ENCODE measurements around the gene TLL1.

TLL1 gene

GRCh38 chr4:165971446-165971845 lies 98.4 kb downstream of the TLL1 start:
- DNase-seq (ENCODE audit: extremely low spot score), result no peak

GRCh38 chr4:165971933-165972332 lies 98.9 kb downstream of the TLL1 start:
- no peak for TF ChIP-seq CTCF (IDR thresholded peaks at IDR 0.05; ENCODE audit: control extremely low read depth, extremely low read depth, low read depth, missing control alignments)
- CTCF ChIA-PET, result no interaction called here
- DNase-seq (ENCODE audit: extremely low spot score), result no peak
- POLR2A ChIA-PET, result no interaction called here

More at GRCh38 chr4:165971446-165971845, 98.4 kb downstream of the TLL1 start:
- no peak for TF ChIP-seq CTCF (IDR thresholded peaks at IDR 0.05; ENCODE audit: control extremely low read depth, extremely low read depth, low read depth, missing control alignments)
- ChIA-PET CTCF (no interaction called here), POLR2A (no interaction called here)

- no peak for TF ChIP-seq CTCF (IDR thresholded peaks at IDR 0.05; ENCODE audit: control extremely low read depth, extremely low read depth, low read depth, missing control alignments)
- no peak for DNase-seq (ENCODE audit: extremely low spot score)
- ChIA-PET POLR2A (no interaction called here), CTCF (no interaction called here)
Observed at GRCh38 chr4:165972747-165973146, 99.7 kb downstream of the TLL1 start.

- CTCF ChIA-PET, result no interaction called here
Observed at GRCh38 chr4:165982934-165983333, 109.9 kb downstream of the TLL1 start.

GRCh38 chr4:165986956-165987698 lies 114.1 kb downstream of the TLL1 start:
- POLR2A ChIA-PET, result no interaction called here
- no peak for DNase-seq (ENCODE audit: extremely low spot score)
- CTCF ChIA-PET, result no interaction called here
- TF ChIP-seq CTCF (IDR thresholded peaks at IDR 0.05; ENCODE audit: control extremely low read depth, extremely low read depth, low read depth, missing control alignments), result no peak

More at GRCh38 chr4:165982934-165983333, 109.9 kb downstream of the TLL1 start:
- no peak for DNase-seq (ENCODE audit: extremely low spot score)
- no peak for TF ChIP-seq CTCF (IDR thresholded peaks at IDR 0.05; ENCODE audit: control extremely low read depth, extremely low read depth, low read depth, missing control alignments)
- POLR2A ChIA-PET, result no interaction called here

- TF ChIP-seq CTCF (IDR thresholded peaks at IDR 0.05; ENCODE audit: control extremely low read depth, extremely low read depth, low read depth, missing control alignments), result no peak
- ChIA-PET POLR2A (no interaction called here), CTCF (no interaction called here)
- DNase-seq (ENCODE audit: extremely low spot score), result no peak
Observed at GRCh38 chr4:165991325-165992180, 118.5 kb downstream of the TLL1 start.
